ENCODE data around the gene C1QTNF4.
"Not testable (repeated sequence)": the region's sequence is repeated elsewhere in the genome, so short reads cannot be mapped to it uniquely, and the experiment has no call there.

Gene C1QTNF4

DNA sequence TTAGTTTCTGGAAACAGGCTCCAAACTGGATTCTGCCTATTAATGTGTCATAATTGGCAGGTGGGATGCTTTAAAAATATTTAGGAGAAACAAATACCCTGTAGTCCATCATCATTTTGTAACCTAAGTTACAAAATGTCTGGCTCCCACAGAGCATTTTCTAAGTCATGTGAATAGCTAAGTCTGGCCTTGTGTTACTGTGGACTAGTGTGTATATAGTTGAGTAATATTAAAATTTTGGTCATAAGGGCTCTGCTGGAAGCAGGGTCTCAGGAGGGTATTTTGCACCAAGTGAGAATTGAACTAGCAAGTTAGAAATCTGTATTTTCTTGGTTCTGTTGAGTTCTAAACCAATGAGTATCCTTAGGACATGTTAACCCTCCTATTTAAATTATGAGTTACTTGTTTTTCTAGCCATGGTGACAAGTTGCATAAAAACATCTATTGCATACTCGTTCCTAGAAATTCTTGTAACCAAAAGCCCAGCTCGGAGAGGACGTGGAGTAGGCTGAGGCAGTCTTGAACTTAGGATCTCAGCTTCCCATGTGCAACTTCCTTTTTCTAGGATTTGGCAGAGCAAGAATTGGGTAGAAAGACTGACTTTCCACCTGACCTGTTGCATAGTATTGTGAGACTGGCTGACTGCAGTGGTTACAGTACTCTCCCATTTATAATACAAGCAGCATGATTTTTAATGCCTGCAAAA lies 23.4 kb downstream of the C1QTNF4 start:
- Histone ChIP-seq H3K27ac (ENCODE audit: low read depth in 2 of 2, low read length in 2 of 2) (no peak overlapping the region), H3K9me3 (ENCODE audit: control insufficient read depth in 2 of 2, low read length in 2 of 2) (no peaks in the 10 kb centered on the region), H3K4me1 (ENCODE audit: control insufficient read depth in 2 of 2, insufficient read depth in 2 of 2, low read length in 2 of 2) (no peaks in the 10 kb centered on the region), H3K36me3 (ENCODE audit: control insufficient read depth in 2 of 2, insufficient read depth in 2 of 2, low read length in 2 of 2) (peaks cover 31 to 40% of the 10 kb centered on the region in 2 donors), H3K27me3 (ENCODE audit: control insufficient read depth in 2 of 2, insufficient read depth in 2 of 2, low read length in 2 of 2) (no peaks in the 10 kb centered on the region), H3K4me3 (ENCODE audit: low read length in 2 of 2) (no peak overlapping the region), H3K9ac (ENCODE audit: low read depth in 1 of 2, low read length in 2 of 2) (no peak overlapping the region)

DNA sequence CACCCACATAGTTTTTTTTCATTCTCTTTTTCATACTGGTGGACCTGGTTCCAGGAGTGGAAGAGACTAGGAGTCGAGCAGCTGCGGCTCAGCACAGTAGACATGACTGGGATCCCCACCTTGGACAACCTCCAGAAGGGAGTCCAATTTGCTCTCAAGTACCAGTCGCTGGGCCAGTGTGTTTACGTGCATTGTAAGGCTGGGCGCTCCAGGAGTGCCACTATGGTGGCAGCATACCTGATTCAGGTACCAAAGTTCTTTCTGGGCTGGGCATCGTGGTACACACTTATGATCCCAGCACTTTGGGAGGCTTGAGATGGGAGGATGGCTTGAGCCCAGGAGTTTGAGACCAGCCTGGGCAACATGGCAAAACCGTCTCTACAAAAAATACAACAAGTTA lies 24.6 kb downstream of the C1QTNF4 start:
- no peak overlapping the region for H3K27ac ChIP-seq (ENCODE audit: low read depth in 2 of 2, low read length in 2 of 2)
- H3K27me3 ChIP-seq (ENCODE audit: control insufficient read depth in 2 of 2, insufficient read depth in 2 of 2, low read length in 2 of 2): no peaks in the 10 kb centered on the region
- H3K9me3 ChIP-seq (ENCODE audit: control insufficient read depth in 2 of 2, low read length in 2 of 2): no peaks in the 10 kb centered on the region
- H3K4me1 ChIP-seq (ENCODE audit: control insufficient read depth in 2 of 2, insufficient read depth in 2 of 2, low read length in 2 of 2): peaks cover 5 to 6% of the 10 kb centered on the region in 2 donors
- H3K36me3 ChIP-seq (ENCODE audit: control insufficient read depth in 2 of 2, insufficient read depth in 2 of 2, low read length in 2 of 2): peaks cover 31 to 37% of the 10 kb centered on the region in 2 donors
- H3K4me3 ChIP-seq (ENCODE audit: low read length in 2 of 2): no peak overlapping the region
- H3K9ac ChIP-seq (ENCODE audit: low read depth in 1 of 2, low read length in 2 of 2): no peak overlapping the region

GRCh38 chr11:47566149-47566698 lies 28.0 kb downstream of the C1QTNF4 start:
- Histone ChIP-seq H3K27me3 (ENCODE audit: control insufficient read depth in 2 of 2, insufficient read depth in 2 of 2, low read length in 2 of 2) (no peaks in the 10 kb centered on the region), H3K27ac (ENCODE audit: low read depth in 2 of 2, low read length in 2 of 2) (peak overlapping the region in 1 of 2 donors; percentile 43), H3K9me3 (ENCODE audit: control insufficient read depth in 2 of 2, low read length in 2 of 2) (no peaks in the 10 kb centered on the region), H3K4me3 (ENCODE audit: low read length in 2 of 2) (peak overlapping the region; percentile 85 to 89), H3K36me3 (ENCODE audit: control insufficient read depth in 2 of 2, insufficient read depth in 2 of 2, low read length in 2 of 2) (peaks cover 7 to 11% of the 10 kb centered on the region in 2 donors), H3K9ac (ENCODE audit: low read depth in 1 of 2, low read length in 2 of 2) (peak overlapping the region; percentile 80 to 91), H3K4me1 (ENCODE audit: control insufficient read depth in 2 of 2, insufficient read depth in 2 of 2, low read length in 2 of 2) (peaks cover 5 to 6% of the 10 kb centered on the region in 2 donors)

DNA sequence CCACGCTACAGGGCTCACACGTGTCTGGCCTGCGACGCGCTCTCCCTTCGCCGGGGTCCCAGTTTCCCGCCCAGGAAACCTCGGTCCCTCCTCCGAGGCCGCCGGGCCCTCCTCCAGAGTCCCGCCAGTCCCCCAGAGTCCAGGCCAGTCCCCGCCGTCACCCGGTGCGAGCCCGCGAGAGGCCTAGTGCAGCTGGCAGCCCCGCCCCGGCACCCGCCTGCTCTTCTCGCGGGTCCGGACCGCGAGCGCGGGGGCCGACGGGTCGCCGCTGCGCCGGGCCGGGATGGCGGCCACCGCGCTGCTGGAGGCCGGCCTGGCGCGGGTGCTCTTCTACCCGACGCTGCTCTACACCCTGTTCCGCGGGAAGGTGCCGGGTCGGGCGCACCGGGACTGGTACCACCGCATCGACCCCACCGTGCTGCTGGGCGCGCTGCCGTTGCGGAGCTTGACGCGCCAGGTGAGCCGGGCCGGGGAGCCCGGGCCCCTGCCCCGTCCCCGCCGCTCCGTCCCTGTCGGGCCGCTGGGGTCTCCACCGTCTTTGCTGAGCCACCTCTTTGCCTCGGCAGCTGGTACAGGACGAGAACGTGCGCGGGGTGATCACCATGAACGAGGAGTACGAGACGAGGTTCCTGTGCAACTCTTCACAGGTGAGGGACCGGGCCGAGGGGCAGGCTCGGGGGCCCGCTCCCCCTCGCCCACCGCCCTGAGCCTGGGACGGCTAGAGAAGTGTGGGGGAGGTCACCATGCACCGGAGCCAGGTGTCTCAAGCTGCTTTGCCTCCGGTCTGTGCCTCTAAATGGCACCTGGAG lies 28.7 kb downstream of the C1QTNF4 start, which contains the start of gene PTPMT1:
TSS of gene PTPMT1 (plus strand) at position 260 of the 809 bp plus-strand sequence. CDS start at position 284, 24 bp downstream.
- Histone ChIP-seq H3K4me1 (ENCODE audit: control insufficient read depth in 2 of 2, insufficient read depth in 2 of 2, low read length in 2 of 2) (peaks cover 5 to 6% of the 10 kb centered on the region in 2 donors), H3K36me3 (ENCODE audit: control insufficient read depth in 2 of 2, insufficient read depth in 2 of 2, low read length in 2 of 2) (peaks cover 0 to 8% of the 10 kb centered on the region in 2 donors)

DNA sequence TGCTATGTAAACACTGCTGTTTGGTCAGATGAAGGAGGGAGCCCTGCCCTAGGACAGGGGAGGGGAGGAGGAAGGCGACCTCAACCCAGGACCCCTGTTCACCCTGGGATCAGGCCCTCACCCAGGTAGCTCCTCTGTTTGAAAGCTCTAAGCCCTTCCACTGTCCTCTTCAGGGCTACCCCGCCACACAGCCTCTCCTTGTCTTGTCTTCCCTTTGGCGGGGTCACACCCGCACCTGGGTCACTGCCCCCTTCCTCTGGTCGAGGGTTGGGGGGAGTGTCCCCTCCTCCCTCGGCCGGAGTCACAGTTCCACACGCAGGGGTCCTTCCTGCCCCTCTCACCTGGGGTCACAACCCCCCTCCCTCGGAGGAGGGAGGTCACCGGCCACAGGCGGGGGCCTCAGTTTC lies 29.3 kb downstream of the C1QTNF4 start:
- peak overlapping the region; percentile 13 to 38 for H3K27ac ChIP-seq (ENCODE audit: low read depth in 2 of 2, low read length in 2 of 2)
- H3K27me3 ChIP-seq (ENCODE audit: control insufficient read depth in 2 of 2, insufficient read depth in 2 of 2, low read length in 2 of 2): no peaks in the 10 kb centered on the region
- H3K4me3 ChIP-seq (ENCODE audit: low read length in 2 of 2): peak overlapping the region; percentile 85 to 89
- H3K4me1 ChIP-seq (ENCODE audit: control insufficient read depth in 2 of 2, insufficient read depth in 2 of 2, low read length in 2 of 2): peaks cover 5 to 6% of the 10 kb centered on the region in 2 donors
- no peaks in the 10 kb centered on the region for H3K9me3 ChIP-seq (ENCODE audit: control insufficient read depth in 2 of 2, low read length in 2 of 2)
- peak overlapping the region; percentile 71 to 91 for H3K9ac ChIP-seq (ENCODE audit: low read depth in 1 of 2, low read length in 2 of 2)
- H3K36me3 ChIP-seq (ENCODE audit: control insufficient read depth in 2 of 2, insufficient read depth in 2 of 2, low read length in 2 of 2): peaks cover 0 to 5% of the 10 kb centered on the region in 2 donors

More for the DNA sequence above, 28.7 kb downstream of the C1QTNF4 start, which contains the start of gene PTPMT1:
- H3K27me3 ChIP-seq (ENCODE audit: control insufficient read depth in 2 of 2, insufficient read depth in 2 of 2, low read length in 2 of 2): no peaks in the 10 kb centered on the region
- peak within 1 kb of the TSS; percentile 80 to 91 for H3K9ac ChIP-seq (ENCODE audit: low read depth in 1 of 2, low read length in 2 of 2)
- peak within 1 kb of the TSS; percentile 85 to 89 for H3K4me3 ChIP-seq (ENCODE audit: low read length in 2 of 2)
- H3K27ac ChIP-seq (ENCODE audit: low read depth in 2 of 2, low read length in 2 of 2): peak within 1 kb of the TSS; percentile 43 to 44
- H3K9me3 ChIP-seq (ENCODE audit: control insufficient read depth in 2 of 2, low read length in 2 of 2): no peaks in the 10 kb centered on the region

DNA sequence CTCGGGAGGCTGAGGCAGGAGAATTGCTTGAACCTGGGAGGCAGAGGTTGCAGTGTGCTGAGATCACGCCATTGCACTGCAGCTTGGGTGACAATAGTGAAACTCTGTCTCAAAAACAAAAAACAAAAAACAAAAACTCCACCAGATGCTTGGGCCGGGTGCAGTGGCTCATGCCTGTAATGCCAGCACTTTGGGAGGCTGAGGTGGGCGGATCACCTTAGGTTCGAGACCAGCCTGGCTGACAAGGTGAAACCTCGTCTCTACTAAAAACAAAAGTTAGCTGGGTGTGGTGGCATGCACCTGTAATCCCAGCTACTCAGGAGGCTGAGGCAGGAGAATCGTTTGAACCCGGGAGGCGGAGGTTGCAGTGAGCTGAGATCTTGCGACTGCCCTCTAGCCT lies 29.8 kb downstream of the C1QTNF4 start:
- not testable (repeated sequence) for H3K4me3 ChIP-seq (ENCODE audit: low read length in 2 of 2); H3K9me3 ChIP-seq (ENCODE audit: control insufficient read depth in 2 of 2, low read length in 2 of 2); H3K27me3 ChIP-seq (ENCODE audit: control insufficient read depth in 2 of 2, insufficient read depth in 2 of 2, low read length in 2 of 2); H3K4me1 ChIP-seq (ENCODE audit: control insufficient read depth in 2 of 2, insufficient read depth in 2 of 2, low read length in 2 of 2); H3K27ac ChIP-seq (ENCODE audit: low read depth in 2 of 2, low read length in 2 of 2); H3K36me3 ChIP-seq (ENCODE audit: control insufficient read depth in 2 of 2, insufficient read depth in 2 of 2, low read length in 2 of 2); H3K9ac ChIP-seq (ENCODE audit: low read depth in 1 of 2, low read length in 2 of 2)

DNA sequence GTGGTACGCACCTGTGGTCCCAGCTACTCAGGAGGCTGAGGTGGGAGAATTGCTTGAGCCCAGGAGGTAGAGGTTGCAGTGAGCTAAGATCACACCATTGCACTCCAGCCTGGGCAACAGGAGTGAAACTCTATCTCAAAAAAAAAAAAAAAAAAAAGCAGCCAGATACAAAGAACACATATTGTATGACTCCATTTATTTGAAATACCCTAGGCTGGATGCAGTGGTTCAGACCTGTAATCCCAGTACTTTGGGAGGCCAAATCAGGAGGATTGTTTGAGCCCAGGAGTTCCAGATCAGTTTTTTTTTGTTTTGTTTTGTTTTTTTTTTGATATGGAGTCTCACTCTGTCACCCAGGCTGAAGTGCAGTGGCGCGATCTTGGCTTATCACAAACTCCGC lies 31.8 kb downstream of the C1QTNF4 start:
- not testable (repeated sequence) for H3K9ac ChIP-seq (ENCODE audit: low read depth in 1 of 2, low read length in 2 of 2); H3K27ac ChIP-seq (ENCODE audit: low read depth in 2 of 2, low read length in 2 of 2); H3K27me3 ChIP-seq (ENCODE audit: control insufficient read depth in 2 of 2, insufficient read depth in 2 of 2, low read length in 2 of 2); H3K9me3 ChIP-seq (ENCODE audit: control insufficient read depth in 2 of 2, low read length in 2 of 2); H3K36me3 ChIP-seq (ENCODE audit: control insufficient read depth in 2 of 2, insufficient read depth in 2 of 2, low read length in 2 of 2); H3K4me3 ChIP-seq (ENCODE audit: low read length in 2 of 2); H3K4me1 ChIP-seq (ENCODE audit: control insufficient read depth in 2 of 2, insufficient read depth in 2 of 2, low read length in 2 of 2)

DNA sequence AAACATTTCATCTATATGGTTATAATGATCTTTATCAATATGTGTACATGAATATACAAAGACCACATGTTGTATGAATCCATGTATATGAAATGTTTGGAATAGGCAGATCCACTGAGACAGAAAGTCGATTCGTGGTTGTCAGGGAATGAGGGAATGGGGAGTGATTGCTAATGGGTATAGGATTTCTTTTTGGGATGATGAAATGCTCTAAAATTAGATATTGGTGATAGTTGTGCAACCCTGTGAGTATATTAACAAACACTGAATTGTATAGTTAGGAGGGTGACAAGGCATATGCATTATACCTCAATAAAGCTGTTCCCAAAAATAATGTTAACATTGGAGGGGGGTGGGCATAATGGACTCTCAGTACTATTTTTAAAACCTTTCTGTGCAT lies 33.8 kb downstream of the C1QTNF4 start:
- H3K27me3 ChIP-seq (ENCODE audit: control insufficient read depth in 2 of 2, insufficient read depth in 2 of 2, low read length in 2 of 2): no peaks in the 10 kb centered on the region
- peaks cover 5 to 6% of the 10 kb centered on the region in 2 donors for H3K4me1 ChIP-seq (ENCODE audit: control insufficient read depth in 2 of 2, insufficient read depth in 2 of 2, low read length in 2 of 2)
- no peaks in the 10 kb centered on the region for H3K36me3 ChIP-seq (ENCODE audit: control insufficient read depth in 2 of 2, insufficient read depth in 2 of 2, low read length in 2 of 2)
- H3K27ac ChIP-seq (ENCODE audit: low read depth in 2 of 2, low read length in 2 of 2): no peak overlapping the region
- H3K9ac ChIP-seq (ENCODE audit: low read depth in 1 of 2, low read length in 2 of 2): no peak overlapping the region
- H3K9me3 ChIP-seq (ENCODE audit: control insufficient read depth in 2 of 2, low read length in 2 of 2): no peaks in the 10 kb centered on the region
- H3K4me3 ChIP-seq (ENCODE audit: low read length in 2 of 2): no peak overlapping the region

GRCh38 chr11:47558695-47559094 lies 35.5 kb downstream of the C1QTNF4 start:
- no peaks in the 10 kb centered on the region for H3K4me1 ChIP-seq (ENCODE audit: control insufficient read depth in 2 of 2, insufficient read depth in 2 of 2, low read length in 2 of 2)
- no peak overlapping the region for H3K4me3 ChIP-seq (ENCODE audit: low read length in 2 of 2)
- no peak overlapping the region for H3K27ac ChIP-seq (ENCODE audit: low read depth in 2 of 2, low read length in 2 of 2)
- H3K9me3 ChIP-seq (ENCODE audit: control insufficient read depth in 2 of 2, low read length in 2 of 2): no peaks in the 10 kb centered on the region
- H3K36me3 ChIP-seq (ENCODE audit: control insufficient read depth in 2 of 2, insufficient read depth in 2 of 2, low read length in 2 of 2): no peaks in the 10 kb centered on the region
- H3K9ac ChIP-seq (ENCODE audit: low read depth in 1 of 2, low read length in 2 of 2): no peak overlapping the region
- no peaks in the 10 kb centered on the region for H3K27me3 ChIP-seq (ENCODE audit: control insufficient read depth in 2 of 2, insufficient read depth in 2 of 2, low read length in 2 of 2)

- not testable (repeated sequence) for H3K9me3 ChIP-seq (ENCODE audit: control insufficient read depth in 2 of 2, low read length in 2 of 2); H3K4me3 ChIP-seq (ENCODE audit: low read length in 2 of 2); H3K9ac ChIP-seq (ENCODE audit: low read depth in 1 of 2, low read length in 2 of 2); H3K27me3 ChIP-seq (ENCODE audit: control insufficient read depth in 2 of 2, insufficient read depth in 2 of 2, low read length in 2 of 2); H3K27ac ChIP-seq (ENCODE audit: low read depth in 2 of 2, low read length in 2 of 2); H3K4me1 ChIP-seq (ENCODE audit: control insufficient read depth in 2 of 2, insufficient read depth in 2 of 2, low read length in 2 of 2); H3K36me3 ChIP-seq (ENCODE audit: control insufficient read depth in 2 of 2, insufficient read depth in 2 of 2, low read length in 2 of 2)
Observed at GRCh38 chr11:47557004-47557403, 37.2 kb downstream of the C1QTNF4 start.
